ENCODE measurements around the gene GNB2. TPM values are rescaled to one million over a fixed set of nuclear protein-coding genes. Genes with fewer than 3 reads are reported as not detected.
A peak's percentile ranks its signal among the peaks of the same experiment; 100 is the strongest.

Gene GNB2
- total and polyA plus RNA-seq, 2 of the 13 experiments (the other 11 are each of a cell fraction or from before 2014, with no cell fraction given), result 48.3 to 67.1 TPM

DNA sequence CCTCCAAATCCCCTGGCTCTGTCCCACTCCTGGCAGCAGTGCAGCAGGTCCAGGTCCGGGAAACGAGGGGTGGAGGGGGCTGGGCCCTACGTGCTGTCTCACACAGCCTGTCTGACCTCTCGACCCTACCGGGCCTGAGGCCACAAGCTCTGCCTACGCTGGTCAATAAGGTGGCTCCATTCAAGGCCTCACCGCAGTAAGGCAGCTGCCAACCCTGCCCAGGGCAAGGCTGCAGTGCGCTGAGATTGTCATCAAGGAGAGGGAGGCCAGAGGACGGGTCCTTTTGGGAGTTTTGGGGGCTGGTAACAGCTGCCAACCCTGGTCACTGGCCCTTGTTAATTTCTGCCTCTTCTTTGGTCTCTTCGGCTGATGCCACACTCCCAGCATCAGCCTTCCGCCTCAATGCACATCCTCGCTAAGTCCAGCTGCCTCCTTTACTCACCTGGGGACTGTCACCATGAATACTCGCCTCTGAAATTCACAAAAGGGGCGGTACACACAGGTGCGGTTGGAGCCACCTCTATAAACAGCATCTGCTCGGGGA lies 50.3 kb downstream of the GNB2 start (continued):
- TF ChIP-seq, protein P1, sequence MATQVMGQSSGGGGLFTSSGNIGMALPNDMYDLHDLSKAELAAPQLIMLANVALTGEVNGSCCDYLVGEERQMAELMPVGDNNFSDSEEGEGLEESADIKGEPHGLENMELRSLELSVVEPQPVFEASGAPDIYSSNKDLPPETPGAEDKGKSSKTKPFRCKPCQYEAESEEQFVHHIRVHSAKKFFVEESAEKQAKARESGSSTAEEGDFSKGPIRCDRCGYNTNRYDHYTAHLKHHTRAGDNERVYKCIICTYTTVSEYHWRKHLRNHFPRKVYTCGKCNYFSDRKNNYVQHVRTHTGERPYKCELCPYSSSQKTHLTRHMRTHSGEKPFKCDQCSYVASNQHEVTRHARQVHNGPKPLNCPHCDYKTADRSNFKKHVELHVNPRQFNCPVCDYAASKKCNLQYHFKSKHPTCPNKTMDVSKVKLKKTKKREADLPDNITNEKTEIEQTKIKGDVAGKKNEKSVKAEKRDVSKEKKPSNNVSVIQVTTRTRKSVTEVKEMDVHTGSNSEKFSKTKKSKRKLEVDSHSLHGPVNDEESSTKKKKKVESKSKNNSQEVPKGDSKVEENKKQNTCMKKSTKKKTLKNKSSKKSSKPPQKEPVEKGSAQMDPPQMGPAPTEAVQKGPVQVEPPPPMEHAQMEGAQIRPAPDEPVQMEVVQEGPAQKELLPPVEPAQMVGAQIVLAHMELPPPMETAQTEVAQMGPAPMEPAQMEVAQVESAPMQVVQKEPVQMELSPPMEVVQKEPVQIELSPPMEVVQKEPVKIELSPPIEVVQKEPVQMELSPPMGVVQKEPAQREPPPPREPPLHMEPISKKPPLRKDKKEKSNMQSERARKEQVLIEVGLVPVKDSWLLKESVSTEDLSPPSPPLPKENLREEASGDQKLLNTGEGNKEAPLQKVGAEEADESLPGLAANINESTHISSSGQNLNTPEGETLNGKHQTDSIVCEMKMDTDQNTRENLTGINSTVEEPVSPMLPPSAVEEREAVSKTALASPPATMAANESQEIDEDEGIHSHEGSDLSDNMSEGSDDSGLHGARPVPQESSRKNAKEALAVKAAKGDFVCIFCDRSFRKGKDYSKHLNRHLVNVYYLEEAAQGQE (IDR thresholded peaks at IDR 0.05; ENCODE audit: borderline replicate concordance in 1 of 2, low read depth in 1 of 2, low read length in 2 of 2), result no peak
- TF ChIP-seq TEAD2 (CRISPR knock-in tag; IDR thresholded peaks at IDR 0.05), result no peak
- TF ChIP-seq, protein P2, sequence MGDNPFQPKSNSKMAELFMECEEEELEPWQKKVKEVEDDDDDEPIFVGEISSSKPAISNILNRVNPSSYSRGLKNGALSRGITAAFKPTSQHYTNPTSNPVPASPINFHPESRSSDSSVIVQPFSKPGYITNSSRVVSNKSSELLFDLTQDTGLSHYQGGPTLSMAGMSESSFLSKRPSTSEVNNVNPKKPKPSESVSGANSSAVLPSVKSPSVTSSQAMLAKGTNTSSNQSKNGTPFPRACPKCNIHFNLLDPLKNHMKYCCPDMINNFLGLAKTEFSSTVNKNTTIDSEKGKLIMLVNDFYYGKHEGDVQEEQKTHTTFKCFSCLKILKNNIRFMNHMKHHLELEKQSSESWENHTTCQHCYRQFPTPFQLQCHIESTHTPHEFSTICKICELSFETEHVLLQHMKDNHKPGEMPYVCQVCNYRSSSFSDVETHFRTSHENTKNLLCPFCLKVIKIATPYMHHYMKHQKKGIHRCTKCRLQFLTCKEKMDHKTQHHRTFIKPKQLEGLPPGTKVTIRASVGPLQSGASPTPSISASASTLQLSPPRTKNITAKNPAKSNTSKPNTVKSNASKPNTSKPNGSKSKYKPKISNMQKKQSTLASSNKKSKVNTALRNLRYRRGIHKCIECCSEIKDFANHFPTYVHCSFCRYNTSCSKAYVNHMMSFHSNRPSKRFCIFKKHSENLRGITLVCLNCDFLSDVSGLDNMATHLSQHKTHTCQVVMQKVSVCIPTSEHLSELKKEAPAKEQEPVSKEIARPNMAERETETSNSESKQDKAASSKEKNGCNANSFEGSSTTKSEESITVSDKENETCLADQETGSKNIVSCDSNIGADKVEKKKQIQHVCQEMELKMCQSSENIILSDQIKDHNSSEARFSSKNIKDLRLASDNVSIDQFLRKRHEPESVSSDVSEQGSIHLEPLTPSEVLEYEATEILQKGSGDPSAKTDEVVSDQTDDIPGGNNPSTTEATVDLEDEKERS (CRISPR knock-in tag; IDR thresholded peaks at IDR 0.05), result peak; percentile 47; the same call in 1 of the 2 replicates
- TF ChIP-seq TGIF2 (CRISPR knock-in tag; IDR thresholded peaks at IDR 0.05), result no peak
- no peak for TF ChIP-seq ZNF317 (CRISPR knock-in tag; IDR thresholded peaks at IDR 0.05)
- TF ChIP-seq, protein P3, sequence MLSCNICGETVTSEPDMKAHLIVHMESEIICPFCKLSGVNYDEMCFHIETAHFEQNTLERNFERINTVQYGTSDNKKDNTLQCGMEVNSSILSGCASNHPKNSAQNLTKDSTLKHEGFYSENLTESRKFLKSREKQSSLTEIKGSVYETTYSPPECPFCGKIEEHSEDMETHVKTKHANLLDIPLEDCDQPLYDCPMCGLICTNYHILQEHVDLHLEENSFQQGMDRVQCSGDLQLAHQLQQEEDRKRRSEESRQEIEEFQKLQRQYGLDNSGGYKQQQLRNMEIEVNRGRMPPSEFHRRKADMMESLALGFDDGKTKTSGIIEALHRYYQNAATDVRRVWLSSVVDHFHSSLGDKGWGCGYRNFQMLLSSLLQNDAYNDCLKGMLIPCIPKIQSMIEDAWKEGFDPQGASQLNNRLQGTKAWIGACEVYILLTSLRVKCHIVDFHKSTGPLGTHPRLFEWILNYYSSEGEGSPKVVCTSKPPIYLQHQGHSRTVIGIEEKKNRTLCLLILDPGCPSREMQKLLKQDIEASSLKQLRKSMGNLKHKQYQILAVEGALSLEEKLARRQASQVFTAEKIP (CRISPR knock-in tag; IDR thresholded peaks at IDR 0.05; ENCODE audit: borderline replicate concordance), result no peak
- TF ChIP-seq ZSCAN31 (CRISPR knock-in tag; IDR thresholded peaks at IDR 0.05; ENCODE audit: low read depth), result no peak
- TF ChIP-seq U2AF2 (IDR thresholded peaks at IDR 0.05; ENCODE audit: low read depth, low read length), result no peak
- TF ChIP-seq, protein P4, sequence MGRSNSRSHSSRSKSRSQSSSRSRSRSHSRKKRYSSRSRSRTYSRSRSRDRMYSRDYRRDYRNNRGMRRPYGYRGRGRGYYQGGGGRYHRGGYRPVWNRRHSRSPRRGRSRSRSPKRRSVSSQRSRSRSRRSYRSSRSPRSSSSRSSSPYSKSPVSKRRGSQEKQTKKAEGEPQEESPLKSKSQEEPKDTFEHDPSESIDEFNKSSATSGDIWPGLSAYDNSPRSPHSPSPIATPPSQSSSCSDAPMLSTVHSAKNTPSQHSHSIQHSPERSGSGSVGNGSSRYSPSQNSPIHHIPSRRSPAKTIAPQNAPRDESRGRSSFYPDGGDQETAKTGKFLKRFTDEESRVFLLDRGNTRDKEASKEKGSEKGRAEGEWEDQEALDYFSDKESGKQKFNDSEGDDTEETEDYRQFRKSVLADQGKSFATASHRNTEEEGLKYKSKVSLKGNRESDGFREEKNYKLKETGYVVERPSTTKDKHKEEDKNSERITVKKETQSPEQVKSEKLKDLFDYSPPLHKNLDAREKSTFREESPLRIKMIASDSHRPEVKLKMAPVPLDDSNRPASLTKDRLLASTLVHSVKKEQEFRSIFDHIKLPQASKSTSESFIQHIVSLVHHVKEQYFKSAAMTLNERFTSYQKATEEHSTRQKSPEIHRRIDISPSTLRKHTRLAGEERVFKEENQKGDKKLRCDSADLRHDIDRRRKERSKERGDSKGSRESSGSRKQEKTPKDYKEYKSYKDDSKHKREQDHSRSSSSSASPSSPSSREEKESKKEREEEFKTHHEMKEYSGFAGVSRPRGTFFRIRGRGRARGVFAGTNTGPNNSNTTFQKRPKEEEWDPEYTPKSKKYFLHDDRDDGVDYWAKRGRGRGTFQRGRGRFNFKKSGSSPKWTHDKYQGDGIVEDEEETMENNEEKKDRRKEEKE (IDR thresholded peaks at IDR 0.05), result no peak
- TF ChIP-seq BCL6 (CRISPR knock-in tag; IDR thresholded peaks at IDR 0.05), result 0 out of 2 replicates have a peak, but pooled peaks have one; percentile 50
- no peak for TF ChIP-seq CEBPB (IDR thresholded peaks at IDR 0.05; ENCODE audit: borderline replicate concordance, low read depth, low read length)
- TF ChIP-seq ATF1 (CRISPR knock-in tag; IDR thresholded peaks at IDR 0.05), result no peak
- no peak for TF ChIP-seq KLF12 (CRISPR knock-in tag; IDR thresholded peaks at IDR 0.05; ENCODE audit: borderline replicate concordance)
- TF ChIP-seq MED8 (CRISPR knock-in tag; IDR thresholded peaks at IDR 0.05; ENCODE audit: insufficient replicate concordance), result no peak
- TF ChIP-seq ZNF430 (CRISPR knock-in tag; IDR thresholded peaks at IDR 0.05), result peak; percentile 89; the same call in 1 of the 2 replicates
- TF ChIP-seq ZNF614 (CRISPR knock-in tag; IDR thresholded peaks at IDR 0.05; ENCODE audit: borderline replicate concordance), result no peak
- no peak for TF ChIP-seq ZNF3 (CRISPR knock-in tag; IDR thresholded peaks at IDR 0.05)
